Neural progenitor cell (in vitro differentiated cells): ENCODE data around the gene TRHDE.

Experiments used
- CTCF ChIP-seq: fragments of 200-600 bp; sonication (generic); IDR thresholded peaks from 2 replicates; pipeline ENCODE4 v1.5.1; 2017; ENCODE audit warnings: antibody characterized with exemption, mild to moderate bottlenecking
- EZH2 ChIP-seq: fragments of 200-600 bp; sonication (generic); IDR thresholded peaks from 2 replicates; pipeline ENCODE4 v1.6.1; 2017; ENCODE audit warnings: antibody characterized with exemption, mild to moderate bottlenecking, moderate library complexity
- EZH2phosphoT487 ChIP-seq: fragments of 200-600 bp; sonication (generic); IDR thresholded peaks from 2 replicates; pipeline ENCODE4 v1.6.1; 2017; ENCODE audit warnings: antibody characterized with exemption

- TF ChIP-seq CTCF (no peak), EZH2phosphoT487 (no peak), EZH2 (no peak)
Observed at GRCh38 chr12:72300728-72301127, 28.6 kb downstream of the TRHDE start.
